SIG-M5 (cell line): ENCODE data around the gene ATXN1L.
"Not testable (repeated sequence)": the region's sequence is repeated elsewhere in the genome, so short reads cannot be mapped to it uniquely, and the experiment has no call there.

Source experiments
- DNase-seq: peaks from one replicate; lab custom pipeline; 2025; lab: John Stamatoyannopoulos, UW

Gene ATXN1L, protein sequence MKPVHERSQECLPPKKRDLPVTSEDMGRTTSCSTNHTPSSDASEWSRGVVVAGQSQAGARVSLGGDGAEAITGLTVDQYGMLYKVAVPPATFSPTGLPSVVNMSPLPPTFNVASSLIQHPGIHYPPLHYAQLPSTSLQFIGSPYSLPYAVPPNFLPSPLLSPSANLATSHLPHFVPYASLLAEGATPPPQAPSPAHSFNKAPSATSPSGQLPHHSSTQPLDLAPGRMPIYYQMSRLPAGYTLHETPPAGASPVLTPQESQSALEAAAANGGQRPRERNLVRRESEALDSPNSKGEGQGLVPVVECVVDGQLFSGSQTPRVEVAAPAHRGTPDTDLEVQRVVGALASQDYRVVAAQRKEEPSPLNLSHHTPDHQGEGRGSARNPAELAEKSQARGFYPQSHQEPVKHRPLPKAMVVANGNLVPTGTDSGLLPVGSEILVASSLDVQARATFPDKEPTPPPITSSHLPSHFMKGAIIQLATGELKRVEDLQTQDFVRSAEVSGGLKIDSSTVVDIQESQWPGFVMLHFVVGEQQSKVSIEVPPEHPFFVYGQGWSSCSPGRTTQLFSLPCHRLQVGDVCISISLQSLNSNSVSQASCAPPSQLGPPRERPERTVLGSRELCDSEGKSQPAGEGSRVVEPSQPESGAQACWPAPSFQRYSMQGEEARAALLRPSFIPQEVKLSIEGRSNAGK

DNA sequence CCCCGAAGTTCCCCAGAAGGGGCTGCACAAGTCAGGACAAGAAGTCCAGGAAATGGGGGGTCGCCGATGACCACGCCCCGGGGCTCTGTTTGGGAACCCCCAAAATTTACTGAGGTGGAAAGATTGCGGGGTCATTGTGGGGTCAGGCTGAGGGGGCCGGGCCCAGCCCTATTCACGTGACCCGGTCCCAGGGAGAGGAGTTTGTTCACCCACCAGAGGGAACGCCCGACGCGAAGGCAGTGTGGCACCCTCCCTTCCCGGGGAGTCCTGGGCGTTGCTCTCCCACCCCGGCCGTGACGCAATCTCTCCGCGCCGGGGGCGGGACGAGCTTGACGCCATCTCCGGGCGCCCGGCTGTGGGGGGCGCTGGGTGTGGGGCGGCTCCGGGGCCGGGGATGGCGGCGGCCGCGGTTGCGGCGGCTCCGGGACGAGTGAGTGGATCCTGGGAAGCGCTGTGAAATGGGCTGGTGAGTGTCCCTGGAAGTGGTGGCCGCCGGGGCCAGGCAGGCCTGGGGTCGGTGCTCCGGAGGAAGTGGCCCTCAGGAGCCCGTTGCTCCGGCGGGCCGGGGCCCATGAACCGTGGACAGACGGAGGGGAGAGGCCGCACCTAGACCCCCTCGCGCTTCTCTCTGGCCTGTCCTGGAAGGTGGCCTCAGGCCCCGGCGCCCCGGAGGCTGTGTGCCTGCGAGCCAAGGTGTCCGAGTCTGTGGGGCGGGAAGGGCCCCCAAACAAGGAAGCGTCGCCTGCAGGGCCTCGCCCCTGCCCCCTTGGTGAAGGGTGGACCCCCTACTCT, at the start of gene ATXN1L:
Gene ATXN1L (plus strand): TSS at position 338 of the 792 bp plus-strand sequence. CDS start 3,765 bp downstream, outside the sequence.
- DNase-seq, result no peak

DNA sequence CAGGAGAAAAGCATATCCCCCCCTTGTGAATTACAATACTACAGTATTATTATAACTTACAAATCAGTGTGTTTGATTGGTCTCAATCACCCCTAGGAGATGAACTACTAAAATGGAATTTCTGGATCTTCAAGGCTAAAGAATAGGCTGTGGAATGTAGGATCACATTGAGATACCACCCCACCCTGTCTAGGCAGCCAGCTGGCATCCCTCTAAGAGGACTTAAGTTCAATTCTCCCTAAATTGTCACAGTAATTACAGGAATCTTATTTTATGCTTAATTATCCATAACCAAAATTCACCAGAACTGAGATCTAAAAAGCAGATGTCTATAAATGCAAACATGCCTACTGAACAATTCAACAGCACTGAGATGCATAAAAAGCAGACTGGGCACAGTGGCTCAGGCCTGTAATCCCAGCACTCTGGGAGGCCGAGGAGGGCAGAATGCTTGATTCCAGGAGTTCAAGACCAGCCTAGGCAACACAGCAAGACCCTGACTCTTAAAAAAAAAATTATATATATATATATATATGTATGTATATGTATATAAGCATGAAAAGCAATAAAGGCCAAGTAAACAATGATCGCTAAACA, 49.2 kb upstream of the ATXN1L start:
- no peak for DNase-seq

DNA sequence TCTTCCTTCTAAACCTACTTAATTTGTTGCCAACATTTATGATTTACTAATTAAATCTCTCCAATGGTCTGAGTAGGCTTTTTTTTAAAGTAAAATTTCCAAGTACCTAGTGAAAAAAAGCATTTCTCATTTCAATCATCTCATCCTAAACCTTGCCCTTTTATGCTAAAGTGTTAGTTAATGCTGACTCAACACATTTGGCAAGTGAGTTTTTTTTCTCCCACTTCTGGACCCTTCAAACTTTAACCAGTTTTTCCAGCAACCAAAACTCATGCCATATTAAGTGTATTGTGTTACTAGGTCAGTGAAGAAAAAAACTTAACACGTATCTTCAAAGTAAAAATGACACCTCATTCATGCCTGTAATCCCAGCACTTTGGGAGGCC, 42.5 kb upstream of the ATXN1L start:
- no peak for DNase-seq

DNA sequence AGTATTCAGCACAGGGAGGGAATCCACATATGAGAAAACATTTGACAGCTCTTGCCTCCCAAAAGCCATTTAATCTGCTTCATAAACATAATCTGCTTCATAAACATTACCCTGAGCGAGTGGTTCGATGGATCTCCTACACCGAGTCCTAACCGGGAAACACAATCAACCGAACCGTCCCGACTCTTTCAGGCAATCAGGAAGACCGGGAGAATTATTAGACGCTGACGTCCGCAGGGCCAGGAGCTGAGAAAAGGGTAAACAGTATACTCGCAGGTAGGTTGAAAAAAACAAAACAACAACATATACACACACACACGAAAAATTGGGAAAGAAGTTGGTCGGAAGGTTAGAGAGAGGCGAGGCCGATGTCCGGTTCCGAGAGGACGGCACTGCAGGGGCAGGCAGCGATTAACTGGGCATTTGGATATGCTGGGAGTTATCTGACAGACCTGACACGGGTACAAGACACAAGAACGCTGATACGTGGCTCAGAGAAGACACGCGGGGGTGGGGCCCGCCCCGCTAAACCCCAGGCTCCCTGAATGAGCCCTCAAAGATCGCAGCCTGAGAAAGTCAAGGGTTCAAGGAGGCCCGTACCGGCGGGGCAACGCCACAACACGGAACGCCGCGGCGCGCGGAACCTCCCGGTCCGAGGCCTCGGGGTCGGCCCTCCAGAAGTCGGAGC, 37.7 kb upstream of the ATXN1L start:
- no peak for DNase-seq

DNA sequence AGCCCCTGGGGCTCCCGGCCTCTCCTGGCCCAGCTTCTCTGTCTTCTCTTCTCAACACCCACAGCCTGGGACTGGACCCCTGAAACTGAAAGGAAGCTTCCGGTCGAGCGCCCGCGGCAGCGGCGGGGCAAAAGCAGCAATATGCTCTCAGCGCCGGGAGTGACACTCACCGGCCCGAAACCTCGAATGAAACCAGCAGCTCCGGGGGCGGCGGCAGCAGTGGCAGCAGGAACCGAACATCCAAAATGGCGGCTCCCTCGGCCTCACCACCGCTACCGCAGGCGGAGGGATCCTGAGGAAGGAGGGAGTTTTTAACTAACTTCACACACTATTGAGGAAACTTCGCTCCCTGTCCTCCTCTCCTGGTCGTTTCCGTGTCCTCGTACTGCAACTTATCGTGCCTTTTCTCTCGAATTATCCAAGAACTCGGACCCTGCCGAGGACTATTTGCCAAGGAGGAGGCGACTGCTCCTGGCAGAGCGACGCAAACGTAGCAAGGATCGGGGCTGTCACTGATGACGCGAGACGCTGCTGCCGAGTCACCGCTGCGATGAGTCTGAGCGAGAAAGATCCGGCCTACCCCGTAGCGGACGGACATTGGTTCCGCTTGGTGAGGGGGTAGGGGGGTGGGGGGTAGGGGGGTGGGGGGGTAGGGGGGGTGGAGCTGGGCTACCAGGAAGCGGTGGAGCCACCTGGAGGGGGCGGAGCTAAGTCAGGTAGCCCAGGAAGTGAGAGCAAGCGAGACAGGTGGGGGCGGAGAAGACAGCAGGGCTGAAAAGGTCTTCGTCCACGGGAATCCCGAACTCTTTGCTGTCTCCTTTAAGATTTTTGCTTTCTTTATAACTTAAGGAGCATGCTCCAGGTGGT, 37.0 kb upstream of the ATXN1L start, which contains the start of gene AP1G1:
Gene AP1G1 (minus strand): TSS at position 242 of the 867 bp plus-strand sequence. CDS start 19,355 bp downstream, outside the sequence.
- DNase-seq, result peak; percentile 83

DNA sequence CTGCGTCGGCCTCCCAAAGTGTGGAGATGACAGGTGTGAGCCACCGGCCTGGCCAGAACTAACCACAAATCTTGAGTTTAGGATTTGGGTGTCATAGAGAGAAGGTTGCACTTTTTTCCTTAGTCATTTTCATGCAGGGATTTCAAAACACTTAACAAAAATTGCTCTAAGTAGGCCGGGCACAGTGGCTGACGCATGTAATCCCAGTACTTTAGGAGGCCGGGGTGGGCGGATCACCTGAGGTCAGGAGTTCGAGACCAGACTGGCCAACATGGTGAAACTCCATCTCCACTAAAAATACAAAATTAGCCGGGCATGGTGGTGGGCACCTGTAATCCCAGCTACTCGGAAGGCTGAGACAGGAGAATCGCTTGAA, 35.6 kb upstream of the ATXN1L start:
- not testable (repeated sequence) for DNase-seq

DNA sequence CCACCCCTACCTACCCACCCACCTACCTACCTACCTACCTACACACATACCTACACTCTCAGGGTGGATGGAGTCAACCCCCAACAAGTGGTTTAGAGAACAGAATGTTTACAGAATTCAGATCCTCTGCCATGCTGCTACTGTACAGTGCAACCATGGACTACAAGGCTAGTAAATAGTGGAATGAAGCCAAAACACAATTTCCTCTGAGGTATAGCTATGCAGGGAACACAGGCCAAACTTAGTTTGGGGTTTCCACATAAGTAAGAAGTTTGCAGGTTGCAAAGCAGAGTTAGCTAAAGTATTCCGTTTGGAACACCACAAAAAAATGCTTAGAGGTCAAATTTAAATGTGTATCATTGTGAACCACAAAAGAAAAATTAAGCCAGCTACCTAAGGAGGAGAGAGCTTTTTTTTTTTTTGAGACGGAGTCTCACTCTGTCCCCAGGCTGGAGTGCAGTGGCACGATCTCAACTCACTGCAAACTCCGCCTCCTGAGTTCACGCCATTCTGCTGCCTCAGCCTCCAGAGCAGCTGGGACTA, 34.4 kb upstream of the ATXN1L start:
- no peak for DNase-seq

DNA sequence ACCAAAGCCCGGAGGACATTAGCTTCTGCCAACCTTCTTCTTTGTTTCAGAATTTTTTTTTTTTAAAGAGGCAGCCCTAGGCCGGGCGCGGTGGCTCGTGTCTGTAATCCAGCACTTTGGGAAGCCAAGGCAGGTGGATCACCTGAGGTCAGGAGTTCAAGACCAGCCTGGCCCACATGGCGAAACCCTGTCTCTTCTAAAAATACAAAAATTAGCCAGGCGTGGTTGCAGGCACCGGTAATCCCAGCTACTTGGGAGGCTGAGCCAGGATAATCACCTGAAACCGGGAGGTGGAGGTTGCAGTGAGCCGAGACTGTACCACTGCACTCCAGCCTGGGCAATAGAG, 28.6 kb upstream of the ATXN1L start:
- not testable (repeated sequence) for DNase-seq

DNA sequence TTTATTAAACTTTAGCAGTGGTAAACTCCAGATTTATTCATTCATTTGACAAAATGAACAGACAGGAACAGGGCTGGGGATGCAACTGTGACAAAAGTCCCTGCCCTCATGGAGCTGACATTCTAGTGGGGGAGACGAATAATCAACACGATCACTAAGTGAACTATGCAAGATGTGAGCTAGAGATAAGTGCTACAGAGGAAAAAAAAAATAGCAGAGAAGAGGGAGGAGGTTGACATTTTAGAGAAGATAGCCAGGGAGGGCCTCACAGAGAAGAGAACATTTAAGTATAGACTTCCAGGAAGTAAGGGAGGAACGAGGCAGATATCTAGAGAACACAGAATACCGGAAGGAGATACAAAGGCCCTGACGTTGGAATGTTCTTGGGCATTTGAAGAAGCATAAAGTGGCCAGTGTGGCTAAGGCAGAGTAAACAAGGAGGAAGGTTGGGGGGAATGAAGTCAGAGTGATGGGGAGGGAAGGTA, 19.2 kb upstream of the ATXN1L start:
- DNase-seq, result no peak

DNA sequence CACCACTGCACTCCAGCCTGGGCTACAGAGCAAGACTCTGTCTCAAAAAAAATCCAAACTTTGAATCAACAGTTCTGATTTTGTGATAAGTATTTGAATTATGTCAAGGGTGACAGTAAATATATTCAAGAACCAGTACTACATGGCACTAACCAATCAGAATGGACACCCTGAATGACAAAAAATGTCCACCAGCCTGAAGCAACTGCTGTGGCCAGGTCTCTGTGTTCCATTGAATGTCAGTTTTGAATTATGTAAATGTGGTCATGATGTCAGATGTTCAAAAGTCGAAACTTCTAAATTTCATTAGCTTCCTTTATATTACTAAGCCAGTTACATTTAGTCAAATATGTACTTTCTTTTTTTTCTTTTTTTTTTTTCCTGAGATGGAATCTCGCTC, 15.4 kb upstream of the ATXN1L start:
- no peak for DNase-seq

DNA sequence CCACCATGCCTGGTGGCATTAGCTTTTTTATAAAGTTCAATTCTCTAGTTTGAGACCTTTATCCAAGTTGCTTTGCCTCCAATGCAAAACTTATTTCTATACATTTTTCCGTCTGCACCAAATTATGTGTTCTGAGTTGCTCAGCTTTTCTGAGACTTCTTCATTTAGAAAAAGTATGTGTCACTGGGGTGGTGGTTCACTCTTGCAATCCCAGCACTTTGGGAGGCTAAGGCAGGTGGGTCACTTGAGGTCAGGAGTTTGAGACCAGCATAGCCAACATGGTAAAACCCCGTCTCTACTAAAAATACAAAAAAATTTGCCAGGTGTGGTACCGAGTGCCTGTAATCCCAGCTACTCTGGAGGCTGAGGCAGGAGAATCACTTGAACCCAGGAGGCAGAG, 14.1 kb upstream of the ATXN1L start:
- DNase-seq, result not testable (repeated sequence)

DNA sequence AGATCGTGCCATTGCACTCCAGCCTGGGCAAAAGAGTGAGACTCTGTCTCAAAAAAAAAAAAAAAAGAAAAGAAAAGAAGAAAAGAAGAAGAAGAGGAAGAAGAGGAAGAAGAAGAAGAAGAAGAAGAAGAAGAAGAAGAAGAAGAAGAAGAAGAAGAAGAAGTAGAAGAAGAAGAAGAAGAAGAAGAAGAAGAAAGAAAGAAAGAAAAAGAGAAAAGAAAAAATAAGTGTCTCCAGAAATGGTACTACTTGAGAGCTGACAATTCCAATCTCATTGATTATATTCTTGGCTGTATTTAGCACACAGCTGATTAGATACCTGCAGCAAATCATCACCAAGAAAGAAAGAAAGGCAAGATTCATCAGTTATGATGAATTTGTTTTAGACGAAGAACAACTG, 13.7 kb upstream of the ATXN1L start:
- DNase-seq, result not testable (repeated sequence)

DNA sequence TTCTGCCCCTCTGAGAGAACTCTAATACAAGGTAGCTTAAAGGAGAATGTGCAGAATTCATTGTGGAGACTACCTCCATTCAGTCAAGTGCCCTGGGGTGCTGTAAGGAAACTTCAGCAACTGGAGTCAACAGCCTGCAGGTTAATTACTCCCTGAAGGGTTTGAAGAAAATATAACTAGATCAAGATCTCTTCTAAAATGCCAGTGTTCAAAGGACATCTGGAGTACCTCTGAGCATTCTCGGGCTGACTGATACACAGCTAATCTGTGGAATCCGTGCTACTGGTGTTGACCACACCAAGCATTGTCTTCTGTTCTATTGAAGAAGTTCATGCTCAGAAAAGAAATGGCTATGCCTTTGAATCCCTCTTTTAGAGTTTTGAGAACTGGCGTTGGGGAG, 11.5 kb upstream of the ATXN1L start:
- DNase-seq, result no peak

DNA sequence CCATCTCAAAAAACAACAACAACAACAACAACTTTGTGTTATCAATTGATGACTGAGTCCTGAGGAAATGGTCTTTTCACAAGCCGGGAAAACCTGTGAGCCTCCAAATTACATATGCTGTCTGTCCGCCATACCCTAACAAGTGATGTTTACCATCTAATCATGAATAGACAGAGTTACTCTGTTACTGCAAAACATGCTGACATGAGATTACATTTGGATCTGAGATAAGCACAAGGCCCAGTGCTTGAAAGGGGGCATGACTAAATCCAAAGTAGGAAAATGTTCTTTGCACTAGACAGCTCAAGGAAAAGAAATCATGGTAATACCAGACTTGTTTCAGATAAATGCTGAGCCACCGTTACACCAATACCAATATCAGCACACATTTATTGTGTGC, 8.6 kb upstream of the ATXN1L start:
- no peak for DNase-seq

DNA sequence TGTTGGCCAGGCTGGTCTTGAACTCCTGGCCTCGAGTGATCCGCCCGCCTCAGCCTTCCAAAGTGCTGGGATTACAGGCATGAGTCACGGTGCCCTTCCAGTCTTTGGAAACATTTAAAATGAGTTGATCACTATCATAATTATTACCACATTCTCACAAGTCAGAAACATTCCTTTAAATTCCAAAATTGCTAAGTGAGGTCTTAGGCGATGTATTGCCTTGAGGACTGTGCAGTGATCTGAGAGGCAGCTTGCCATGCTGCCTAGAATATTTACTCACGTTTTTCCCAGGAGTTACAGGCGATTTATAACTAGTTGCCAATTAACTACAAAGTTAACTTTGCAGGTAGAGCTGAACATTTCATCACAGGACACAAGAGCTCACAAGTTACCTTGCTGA, 5.7 kb upstream of the ATXN1L start:
- DNase-seq, result no peak

DNA sequence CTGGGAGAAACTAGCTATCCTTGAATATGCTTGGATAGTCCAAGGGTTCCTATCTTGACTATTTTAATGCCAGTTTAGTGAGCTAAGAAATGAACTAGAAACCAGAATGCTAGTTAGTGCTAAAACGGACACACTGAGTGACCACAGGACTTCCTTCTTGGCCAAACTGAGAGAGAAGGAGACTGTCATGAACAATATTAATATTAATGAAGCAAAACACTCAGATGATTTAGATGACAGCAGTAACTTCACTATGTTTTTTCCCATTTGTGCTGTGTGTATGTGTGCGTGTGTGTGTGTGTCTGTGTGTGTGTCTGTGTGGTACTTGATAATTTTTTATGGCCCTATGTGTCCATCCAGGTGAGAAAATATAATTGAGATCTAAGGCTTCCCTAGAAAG, 2.2 kb upstream of the ATXN1L start:
- DNase-seq, result no peak

DNA sequence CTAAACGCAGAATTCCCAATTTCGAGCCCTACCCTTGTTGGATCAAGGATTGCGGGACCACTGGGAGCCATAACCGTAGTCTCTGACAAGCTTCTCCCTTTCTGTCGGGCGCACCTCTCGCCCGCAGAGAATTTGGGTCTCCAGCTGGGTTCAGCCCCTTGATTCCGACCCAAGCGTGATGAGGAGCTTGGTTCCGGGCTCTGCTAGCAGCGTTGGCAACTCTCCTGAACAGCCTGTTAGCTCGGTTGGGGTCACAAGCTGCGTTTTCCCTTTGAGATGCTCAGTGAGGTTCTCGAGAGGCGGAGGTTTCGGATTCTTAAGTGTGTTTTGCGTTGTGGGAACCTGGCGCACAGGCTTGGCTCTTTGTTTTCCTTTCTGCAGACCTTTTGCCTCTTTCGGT, 655 bp downstream of the ATXN1L start:
- DNase-seq, result no peak

DNA sequence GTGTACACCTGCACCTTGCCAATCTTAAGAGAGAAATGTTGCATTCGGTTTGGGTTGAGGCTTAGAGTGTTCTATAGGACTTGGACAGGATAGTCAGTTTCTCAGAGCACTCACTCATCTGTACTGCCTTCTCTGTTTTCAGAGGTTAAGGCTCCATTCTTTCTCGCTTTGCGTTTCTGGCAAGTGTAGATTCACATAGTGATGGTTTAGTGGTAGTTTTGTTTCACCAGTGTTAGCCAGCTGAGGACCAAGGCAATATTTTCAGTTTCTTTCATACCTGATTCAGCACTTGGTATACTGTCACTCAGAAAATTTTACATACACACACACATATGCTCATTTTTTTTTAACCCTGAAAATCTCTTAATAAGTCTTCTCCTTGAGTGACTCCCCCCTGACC, 1.3 kb downstream of the ATXN1L start:
- no peak for DNase-seq

DNA sequence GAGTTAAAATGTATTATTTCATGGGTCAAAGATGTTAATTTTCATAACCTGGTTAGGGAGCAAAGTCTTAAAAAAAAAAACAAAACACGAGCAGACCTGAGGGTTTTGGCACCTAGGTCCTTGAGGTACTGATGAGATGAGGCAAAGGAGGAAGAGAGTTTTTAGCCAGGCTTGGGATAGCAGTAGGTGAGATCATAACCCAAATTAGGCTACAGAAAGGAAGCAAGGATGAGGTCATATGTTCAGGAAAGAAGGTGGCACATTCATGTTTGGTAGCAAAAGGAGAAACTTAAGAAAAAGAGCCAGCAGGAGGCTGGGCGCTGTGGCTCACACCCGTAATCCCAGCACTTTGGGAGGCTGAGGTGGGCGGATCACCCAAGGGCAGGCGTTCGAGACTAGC, 2.8 kb downstream of the ATXN1L start:
- DNase-seq, result no peak

DNA sequence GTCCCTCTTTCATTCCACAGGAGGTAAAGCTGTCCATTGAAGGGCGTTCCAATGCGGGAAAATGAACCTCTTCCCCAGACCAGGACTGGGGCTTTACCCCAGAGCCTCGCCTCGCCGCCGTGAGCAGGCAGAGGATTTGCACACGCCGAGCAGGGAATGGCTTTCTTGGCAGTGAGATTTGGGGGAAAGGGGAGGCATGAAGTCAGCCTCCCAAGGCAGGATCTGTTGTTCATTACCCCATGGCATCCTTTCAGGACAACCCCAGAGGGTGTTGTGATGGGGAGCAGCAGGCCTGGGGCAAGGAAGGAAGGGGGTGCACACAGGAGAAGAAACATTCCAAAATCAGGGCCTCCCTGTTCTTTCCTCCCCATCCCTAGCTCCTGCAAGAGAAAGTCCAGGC, 6.0 kb downstream of the ATXN1L start:
- no peak for DNase-seq
